HG03571 (cell line): ENCODE results near the gene POPDC3.

Experiments
- ATAC-seq: cut with Tn5 transposase; IDR thresholded peaks from one replicate; pipeline ENCODE4 v1.9.1; 2021; ENCODE audit not compliant: unreplicated experiment

POPDC3 gene

DNA sequence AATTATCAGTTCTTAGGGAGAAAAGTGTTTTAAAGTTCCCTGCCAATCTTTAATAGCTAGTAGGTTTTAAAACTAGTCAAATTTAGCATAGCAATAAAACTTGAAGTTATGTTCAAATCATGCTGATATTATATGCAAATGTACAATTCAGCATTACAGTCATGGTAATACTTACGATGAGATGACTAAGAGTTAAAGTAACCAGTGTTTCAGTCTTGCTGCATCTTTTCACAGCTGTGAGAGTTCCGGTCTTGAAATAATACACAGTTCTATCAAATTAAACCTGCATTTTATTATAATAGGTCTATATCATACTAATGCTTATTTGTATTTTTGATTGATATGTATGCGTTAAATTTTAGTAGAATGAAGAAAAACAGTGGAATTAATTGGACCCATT lies 26.1 kb downstream of the POPDC3 start:
- ATAC-seq = no peak

DNA sequence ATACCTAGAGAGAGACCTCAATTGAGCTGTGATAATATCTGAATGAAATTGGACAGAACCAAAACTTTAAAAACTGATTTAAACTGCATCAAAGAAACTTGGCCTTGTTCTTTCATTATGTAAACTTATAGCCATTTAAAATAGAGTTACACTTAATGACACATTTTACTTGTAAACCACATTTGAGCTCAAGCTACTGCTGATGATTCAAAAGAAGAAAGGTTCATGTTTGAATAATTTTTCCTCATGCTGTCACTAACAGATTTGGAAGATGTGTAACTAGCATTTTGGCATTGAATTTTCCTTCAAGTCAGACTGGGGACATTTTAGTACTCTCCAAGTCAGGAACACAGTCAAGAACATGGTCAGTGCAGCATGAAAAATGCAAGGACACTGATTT lies 26.9 kb downstream of the POPDC3 start:
- no peak for ATAC-seq

DNA sequence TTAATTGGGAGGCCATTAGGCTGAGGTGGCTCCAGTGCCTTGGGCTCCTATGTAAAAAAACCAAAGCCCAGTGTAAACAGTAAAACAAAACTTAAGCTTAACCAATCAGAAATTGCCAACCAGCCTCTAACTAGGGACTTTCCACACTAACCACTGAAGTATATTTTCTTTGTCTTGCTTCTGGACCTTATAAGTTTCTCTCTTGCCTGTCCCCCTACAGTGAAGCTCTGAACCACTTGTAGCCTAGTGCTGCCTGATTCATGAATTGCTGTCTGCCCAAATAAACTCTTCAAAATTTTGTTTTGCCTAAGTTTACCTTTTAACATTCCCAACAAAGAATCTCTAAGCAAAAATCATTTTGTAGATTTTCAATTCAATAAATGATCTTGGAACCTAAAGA lies 28.2 kb downstream of the POPDC3 start:
- peak; percentile 58 for ATAC-seq

DNA sequence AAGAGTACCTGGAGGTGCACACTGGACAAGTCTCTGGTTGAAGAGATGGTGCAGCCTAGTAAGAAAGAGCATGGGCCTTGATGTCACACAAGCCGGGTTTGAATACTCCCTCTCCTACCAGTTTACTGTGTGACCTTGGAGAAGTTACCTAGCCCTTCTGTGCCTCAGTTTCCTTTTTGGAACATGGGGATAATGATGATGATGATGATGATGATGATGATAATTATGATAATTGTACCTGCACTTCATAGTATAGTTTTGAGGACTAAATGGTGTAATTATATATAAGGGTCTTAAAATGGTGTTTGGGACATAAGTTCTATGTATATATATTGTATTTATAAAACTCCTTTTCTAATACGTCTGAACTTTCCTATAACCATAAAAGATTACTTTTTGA lies 41.7 kb downstream of the POPDC3 start:
- ATAC-seq = no peak

DNA sequence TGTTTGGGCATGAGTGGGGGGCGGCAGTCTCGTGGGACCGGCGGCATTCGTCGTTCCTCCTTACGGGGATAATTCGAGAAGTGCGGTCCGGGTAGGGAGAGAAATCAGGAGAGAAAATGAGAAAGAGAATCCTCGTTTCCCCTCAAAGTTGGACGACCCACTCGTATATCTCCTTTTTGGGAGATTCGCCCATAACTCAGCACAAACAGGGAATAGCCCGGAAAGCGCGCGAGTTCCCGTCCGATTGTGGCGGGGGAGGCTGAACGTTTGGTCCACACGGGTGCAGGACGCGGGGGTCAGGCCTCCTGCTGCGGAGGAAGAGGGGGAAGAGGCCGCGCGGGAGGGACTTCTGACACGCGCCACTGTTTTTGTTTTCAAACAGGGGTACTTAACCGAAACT lies 42.4 kb downstream of the POPDC3 start:
- ATAC-seq = no peak

DNA sequence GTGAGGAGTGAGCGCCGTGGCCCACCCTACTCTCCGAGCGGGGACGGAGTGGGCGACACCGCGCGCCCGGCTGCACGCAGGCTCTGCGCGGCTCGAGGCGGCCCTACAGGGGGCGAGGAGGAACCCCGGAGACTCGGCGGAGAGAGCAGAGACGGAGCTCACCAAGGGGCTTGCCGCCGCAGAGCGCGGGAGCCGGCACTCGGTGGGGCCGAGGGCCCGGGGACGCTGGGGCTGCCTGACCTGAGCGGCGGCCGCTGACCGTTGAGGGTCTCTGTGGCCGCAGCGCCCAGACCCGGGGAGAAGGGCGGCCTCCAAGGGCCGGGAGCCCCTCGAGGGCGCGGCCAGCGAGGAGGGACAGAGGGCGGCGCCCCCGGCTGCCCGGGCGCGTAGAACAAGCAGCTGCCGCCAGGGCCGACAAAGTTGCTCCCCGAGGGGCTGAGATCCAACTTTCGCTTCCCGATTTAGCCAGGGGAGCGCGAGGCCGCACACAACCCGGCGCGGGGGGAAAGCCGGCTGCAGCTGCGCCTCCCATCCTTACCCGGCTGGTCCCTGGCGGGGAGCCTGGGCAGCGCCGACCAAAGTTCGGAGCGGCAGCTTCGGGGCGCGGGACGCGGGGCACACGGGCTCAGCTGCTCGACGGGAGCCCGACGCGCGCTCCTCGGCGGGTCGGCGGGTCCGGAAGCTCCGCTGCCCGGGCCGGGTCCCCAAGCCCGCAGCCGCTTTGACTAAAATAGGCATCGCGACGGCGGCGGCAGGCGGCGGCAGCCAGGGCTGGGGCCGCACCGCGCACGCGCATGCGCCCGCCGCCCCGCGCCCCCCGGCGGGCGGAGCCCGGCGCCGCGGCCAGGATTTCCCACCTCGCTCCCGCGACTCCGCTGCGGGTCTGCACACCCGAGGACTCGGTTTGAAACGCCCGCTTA lies 43.1 kb downstream of the POPDC3 start:
- ATAC-seq = peak; percentile 54

DNA sequence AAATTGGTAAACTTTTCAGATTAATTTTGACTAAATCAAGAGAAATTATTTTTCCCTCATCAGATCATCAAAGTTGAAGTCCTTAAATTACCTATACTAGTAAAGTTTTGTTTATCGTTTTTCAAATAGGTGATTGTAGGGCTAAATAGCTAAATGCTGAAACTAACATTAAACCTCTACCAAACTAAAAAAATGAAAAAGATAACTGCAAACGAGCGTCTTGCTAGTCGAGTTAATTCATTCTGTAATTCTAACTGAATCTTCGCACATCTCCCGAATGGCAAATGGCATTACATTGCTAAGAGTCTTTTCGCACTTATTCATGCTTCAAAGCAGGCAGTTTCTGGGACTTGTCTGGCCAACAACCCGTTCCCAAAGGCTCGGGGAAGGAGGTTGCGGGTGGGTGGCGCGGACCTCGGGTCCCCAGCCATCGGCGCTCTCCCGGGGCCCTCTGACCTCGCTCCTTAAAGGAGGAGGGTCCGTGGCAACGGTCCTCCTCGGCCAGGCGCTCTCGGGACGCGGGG lies 43.8 kb downstream of the POPDC3 start:
- ATAC-seq = no peak

DNA sequence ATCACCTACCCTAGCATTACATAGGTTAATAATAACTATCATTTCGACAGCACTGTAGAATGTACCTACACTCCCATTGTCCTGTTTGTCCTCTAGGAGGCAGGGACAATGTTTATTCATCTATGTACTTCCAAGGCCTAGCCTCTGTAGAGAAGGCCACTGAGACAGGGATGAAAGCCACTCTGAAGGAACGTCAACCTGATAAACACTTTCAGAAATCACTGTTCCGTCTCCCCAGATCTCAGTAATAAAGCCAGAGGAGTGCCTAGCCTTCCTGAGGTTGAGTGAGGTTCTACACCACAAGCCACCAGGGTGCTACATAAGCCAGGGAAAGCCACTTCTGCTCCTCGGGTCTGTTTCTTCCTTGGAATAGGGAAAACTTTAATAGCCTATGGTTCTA lies 44.8 kb downstream of the POPDC3 start:
- ATAC-seq = no peak

DNA sequence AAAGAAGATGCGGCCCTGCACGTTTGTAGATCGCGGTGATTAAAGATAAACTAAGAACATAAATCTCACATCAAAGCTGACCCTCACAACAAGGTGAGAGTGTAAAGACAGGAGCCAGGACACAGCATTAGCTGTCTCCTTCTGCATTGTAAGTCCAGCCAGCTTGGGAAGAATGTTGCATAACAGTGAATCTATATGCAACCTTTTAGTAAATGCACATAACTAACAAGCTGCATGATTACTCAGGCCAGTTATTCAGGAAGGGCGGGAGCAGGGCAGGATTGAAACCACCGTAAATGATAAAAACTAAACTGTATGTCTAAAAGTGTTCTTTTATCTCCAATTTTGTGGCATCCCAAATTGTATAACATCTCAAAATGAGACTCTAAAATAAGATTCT lies 57.1 kb downstream of the POPDC3 start:
- ATAC-seq = no peak

DNA sequence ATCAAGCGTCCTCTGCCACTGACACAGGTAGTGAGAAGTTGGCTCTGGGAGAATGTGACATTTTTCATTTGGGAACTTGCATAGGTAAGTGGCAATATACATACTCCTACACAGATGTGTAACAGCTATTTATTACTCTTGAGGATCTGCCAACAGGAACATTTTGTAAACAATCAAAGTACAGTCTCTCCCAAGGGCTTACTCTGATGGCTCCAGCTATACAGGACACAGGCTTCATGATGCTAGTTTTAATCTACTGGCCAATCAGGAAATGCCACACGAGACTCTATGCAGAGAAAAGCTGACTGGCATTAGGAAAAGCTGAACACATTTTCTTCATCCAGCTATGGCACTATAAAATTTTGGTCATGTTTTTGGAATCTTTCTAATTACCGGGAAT lies 57.8 kb downstream of the POPDC3 start:
- ATAC-seq = no peak

DNA sequence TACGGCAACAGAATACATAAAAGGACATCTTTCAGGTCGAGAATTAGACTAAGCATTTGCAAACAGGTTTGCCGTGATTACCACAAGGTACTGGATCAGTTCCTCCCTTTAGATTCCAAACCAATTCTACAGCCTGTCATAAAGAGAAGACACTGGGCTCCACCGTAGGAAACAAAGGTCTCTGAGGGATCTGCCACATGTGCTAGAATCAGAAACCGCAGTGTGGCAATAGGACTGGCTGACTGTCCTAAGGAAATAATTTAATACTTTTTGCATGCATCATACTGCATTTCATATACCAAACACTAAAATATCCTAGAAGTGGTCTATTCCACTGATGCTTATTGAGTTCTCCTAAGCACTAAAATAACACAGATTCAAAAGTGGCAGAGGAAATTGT lies 59.2 kb downstream of the POPDC3 start:
- ATAC-seq = no peak

DNA sequence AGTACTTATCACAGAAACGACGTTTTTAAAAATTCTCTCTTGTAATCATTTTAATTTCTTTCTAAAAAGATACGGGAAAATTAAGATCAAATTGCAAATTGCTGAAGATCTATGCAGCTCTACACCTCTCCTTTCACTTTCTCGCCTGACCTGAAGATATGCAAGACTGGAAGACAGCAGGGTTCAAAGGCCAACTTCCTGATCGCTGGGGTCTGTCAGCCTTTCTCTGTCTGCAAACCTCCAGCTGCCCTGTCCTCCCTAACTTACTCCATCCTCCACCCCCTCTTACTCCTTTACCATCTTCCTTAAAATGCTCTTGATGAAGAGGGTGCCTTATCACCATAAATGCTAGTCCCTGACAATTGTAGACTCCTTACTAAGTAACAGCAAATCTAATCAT lies 63.7 kb downstream of the POPDC3 start:
- ATAC-seq = no peak

DNA sequence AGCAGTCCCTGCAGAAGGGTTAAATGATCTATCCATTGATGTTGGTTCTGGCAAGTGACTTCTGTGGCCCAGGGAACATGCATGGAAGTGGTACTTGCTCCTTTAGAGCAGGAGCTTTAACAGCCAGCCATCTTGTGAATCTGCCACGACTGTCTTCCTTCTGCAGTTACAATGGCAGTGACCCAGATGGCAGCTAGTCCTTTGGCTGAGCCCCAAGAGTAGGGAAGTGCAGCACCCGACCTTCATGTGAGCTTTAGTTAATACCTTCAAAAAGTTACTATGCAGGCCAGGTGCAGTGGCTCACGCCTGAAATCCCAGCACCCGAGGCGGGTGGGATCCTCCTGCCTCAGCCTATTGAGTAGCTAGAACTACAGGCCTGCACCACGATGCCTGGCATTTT lies 66.4 kb downstream of the POPDC3 start:
- no peak for ATAC-seq

DNA sequence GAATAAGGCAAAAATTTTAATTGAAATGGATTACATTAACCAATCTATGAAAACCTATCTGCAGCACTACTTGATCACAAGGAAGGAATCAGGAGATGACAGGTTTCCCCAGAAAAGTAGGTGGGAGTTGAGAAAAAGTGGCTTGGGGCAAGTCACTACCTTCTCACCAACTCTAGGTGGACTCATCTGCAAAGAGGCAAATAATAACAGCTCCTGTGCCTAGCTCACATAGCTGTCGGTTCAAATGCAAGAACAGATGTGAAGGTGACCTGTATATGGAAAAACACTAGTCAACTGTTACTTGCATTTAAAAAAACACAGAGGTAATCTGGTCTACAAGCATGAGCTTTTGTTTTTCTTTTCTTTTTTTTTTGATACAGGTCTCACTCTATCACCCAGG lies 67.2 kb downstream of the POPDC3 start:
- no peak for ATAC-seq

DNA sequence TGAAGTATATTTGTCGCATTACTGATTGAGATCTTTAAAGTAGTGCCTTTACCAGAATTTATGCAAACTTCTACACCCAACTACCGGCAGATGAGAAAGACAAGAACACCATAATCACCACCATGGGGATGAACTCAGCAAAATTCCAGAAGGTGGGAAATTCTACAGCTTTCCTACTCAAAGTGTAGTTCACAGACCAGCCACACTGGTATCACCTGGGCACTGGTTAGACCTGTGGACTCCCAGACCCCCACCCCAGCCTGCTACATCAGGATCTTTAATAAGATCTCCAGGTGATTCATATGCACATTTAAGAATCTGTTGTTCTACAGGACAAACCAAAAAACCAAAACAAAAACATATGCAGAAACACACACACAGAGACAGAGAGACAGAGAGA lies 67.9 kb downstream of the POPDC3 start:
- ATAC-seq = no peak

DNA sequence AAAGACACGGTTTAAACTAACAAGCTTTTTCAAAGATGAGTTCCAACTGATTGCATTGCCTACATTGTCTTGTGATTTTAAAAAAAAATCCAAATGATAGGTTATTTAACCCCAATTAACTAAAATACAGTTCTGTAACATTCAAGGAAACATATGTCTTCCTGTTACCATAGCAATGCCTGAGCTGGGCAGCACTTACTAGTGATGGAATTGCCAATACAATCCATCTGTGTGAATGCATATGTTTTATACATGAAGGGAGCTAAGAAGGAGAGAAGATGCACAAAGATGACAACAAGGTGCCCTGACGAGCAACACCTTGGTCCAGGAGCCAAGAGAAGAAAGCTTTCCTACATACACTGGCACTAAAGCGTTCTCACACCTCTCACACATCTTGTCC lies 68.7 kb downstream of the POPDC3 start:
- no peak for ATAC-seq

DNA sequence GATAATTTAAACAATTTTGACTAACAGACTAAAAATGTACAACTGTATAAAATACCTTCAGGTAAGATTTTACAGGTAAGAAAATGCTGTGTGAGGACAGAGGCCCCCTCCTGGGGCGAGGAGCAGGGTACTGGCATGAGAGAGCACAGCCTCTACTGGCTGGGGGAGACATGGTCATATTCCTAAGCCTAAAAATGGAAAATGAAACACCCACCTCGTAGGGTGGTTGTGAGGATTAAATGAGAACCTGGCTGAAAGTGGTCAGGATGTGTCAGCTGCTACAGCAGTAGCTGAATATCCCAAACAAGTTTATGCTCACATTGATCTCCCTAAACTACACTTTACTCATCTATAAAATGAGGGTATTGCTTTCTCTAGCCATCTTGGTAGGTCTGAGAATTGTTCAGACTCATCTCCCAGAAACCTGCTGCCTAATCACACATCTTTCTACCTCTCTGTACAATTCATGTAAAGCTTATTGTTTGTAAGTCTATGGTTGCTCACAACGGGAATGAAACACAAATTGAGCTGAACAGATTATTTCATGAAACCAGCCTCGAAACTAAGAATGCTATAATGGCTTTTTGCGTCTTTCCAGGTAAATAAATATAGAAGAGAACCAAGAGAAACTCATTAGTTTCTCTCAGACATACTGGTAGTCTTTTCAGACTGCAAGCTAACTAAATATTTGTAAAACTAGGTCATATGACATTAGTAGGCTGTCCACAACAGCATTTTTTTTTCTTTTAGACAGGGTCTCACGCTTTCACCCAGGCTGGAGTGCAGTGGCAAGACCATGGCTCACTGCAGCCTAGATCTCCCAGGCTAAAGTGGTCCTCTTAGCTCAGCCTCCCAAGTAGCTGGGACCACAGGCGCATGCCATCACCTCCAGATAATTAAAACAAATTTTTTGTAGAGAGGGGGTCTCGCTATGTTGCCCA lies 69.6 kb downstream of the POPDC3 start:
- no peak for ATAC-seq

DNA sequence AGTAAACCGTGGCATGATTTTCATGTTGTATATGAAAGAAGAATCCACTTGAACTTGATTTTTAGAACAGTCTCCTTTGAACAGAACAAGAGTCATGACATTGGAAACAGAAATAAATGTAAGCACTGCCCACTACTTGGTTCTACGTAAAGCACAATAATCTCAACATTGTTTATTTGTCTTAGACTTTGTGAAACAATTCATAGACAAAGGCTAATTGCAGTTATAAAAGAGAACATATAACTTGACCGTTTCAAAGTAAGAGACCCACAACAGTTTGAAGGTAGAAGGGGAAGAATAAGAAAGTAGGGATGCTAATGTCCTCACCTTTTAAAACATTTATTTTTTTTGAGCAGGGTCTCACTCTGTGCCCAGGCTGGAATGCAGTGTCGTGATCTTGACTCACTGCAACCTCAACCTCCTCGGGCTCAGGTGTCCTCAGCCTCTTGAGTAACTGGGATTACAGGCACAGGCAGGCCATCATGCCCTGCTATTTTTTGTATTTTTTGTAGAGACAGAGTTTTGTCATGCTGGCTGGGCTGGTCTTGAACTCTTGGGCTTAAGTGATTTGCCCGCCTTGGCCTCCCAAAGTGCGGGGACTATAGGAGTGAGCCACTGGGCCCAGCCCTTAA lies 71.1 kb downstream of the POPDC3 start:
- no peak for ATAC-seq
